HL-60 (cell line): ENCODE data around the gene CSH1.
"Not testable (repeated sequence)": the region's sequence is repeated elsewhere in the genome, so short reads cannot be mapped to it uniquely, and the experiment has no call there.

Experiments
- DNase-seq, 2 experiments: peaks; one replicate each; pipeline ENCODE4 v3.0.0-alpha.2; 2010 to 2020; ENCODE audit warnings: low read depth in 1 of 2, low spot score in 1 of 2
- H3K27ac ChIP-seq: fragments of 250-450 bp; sonication (Bioruptor Pico); replicated peaks from 2 replicates; pipeline ENCODE4 v1.5.1; 2020; ENCODE audit warnings: mild to moderate bottlenecking, moderate library complexity
- H3K27me3 ChIP-seq: fragments of 250-450 bp; sonication (Bioruptor Pico); 2 replicates; pipeline ENCODE4 v1.5.1; 2021; ENCODE audit warnings: mild to moderate bottlenecking, moderate library complexity; ENCODE audit not compliant: insufficient read depth, poor library complexity, severe bottlenecking
- H3K4me3 ChIP-seq: replicated peaks from 2 replicates; pipeline ENCODE4 v1.5.1; 2011; ENCODE audit warnings: mild to moderate bottlenecking, control low read depth, low read length; ENCODE audit not compliant: insufficient read depth
- CTCF ChIP-seq: IDR thresholded peaks from one replicate; pipeline ENCODE4 v1.5.1; 2011; ENCODE audit warnings: low read length, control low read depth, inconsistent platforms; ENCODE audit not compliant: insufficient read depth
- GABPA ChIP-seq: IDR thresholded peaks from 2 replicates; pipeline ENCODE4 v1.6.1; 2012; ENCODE audit warnings: low read depth
- POLR2AphosphoS5 ChIP-seq: IDR thresholded peaks from 2 replicates; pipeline ENCODE4 v1.6.1; 2012; ENCODE audit warnings: low read depth
- REST ChIP-seq: IDR thresholded peaks from 2 replicates; pipeline ENCODE4 v1.6.1; 2012; ENCODE audit warnings: low read depth; ENCODE audit not compliant: insufficient replicate concordance
- SPI1 ChIP-seq: IDR thresholded peaks from 2 replicates; pipeline ENCODE4 v1.6.1; 2012; ENCODE audit warnings: low read depth, mild to moderate bottlenecking, borderline replicate concordance

Gene CSH1

GRCh38 chr17:63911041-63911635 lies 14.8 kb upstream of the CSH1 start, which contains the start of gene CSHL1:
TSS of gene CSHL1 (minus strand) at chr17:63911258. CDS start at chr17:63911196, 62 bp downstream.
- Histone ChIP-seq H3K4me3 (no peak within 1 kb of the TSS), H3K27ac (no peak within 1 kb of the TSS), H3K27me3 (no peaks in the 10 kb centered on the region)
- TF ChIP-seq SPI1, result no peak
- TF ChIP-seq POLR2AphosphoS5, result no peak
- no peak for TF ChIP-seq REST
- TF ChIP-seq GABPA, result no peak
- TF ChIP-seq CTCF, result no peak
- DNase-seq, result no peak

- DNase-seq, result no peak
- no peaks in the 10 kb centered on the region for H3K27me3 ChIP-seq
- H3K4me3 ChIP-seq, result no peak overlapping the region
- TF ChIP-seq POLR2AphosphoS5, result no peak
- no peak for TF ChIP-seq GABPA
- TF ChIP-seq CTCF, result no peak
- TF ChIP-seq SPI1, result no peak
- no peak for TF ChIP-seq REST
- H3K27ac ChIP-seq, result no peak overlapping the region
Observed at GRCh38 chr17:63910096-63910495, 13.7 kb upstream of the CSH1 start.

GRCh38 chr17:63909586-63909985 lies 13.2 kb upstream of the CSH1 start:
- H3K4me3 ChIP-seq, H3K27ac ChIP-seq, DNase-seq: not testable (repeated sequence)

GRCh38 chr17:63907161-63907778 lies 10.9 kb upstream of the CSH1 start:
- not testable (repeated sequence) for H3K27ac ChIP-seq, H3K27me3 ChIP-seq, DNase-seq, H3K4me3 ChIP-seq

More at GRCh38 chr17:63909586-63909985, 13.2 kb upstream of the CSH1 start:
- H3K27me3 ChIP-seq, result not testable (repeated sequence)

DNA sequence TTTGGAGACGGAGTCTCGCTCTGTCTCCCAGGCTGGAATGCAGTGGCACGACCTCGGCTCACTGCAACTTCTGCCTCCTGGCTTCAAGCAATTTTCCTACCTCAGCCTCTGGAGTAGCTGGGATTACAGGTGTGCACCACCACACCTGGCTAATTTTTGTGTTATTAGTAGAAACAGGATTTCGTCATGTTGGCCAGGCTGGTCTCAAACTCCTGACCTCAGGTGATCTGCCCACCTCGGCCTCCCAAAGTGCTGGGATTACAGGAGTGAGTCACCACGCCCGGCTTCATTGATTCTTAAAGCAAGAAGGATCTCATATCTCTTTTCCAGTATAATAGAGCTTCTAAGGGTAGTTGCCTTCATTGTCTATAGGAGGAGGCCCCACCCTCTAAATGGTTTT lies 8.4 kb upstream of the CSH1 start:
- not testable (repeated sequence) for H3K27ac ChIP-seq, DNase-seq, H3K27me3 ChIP-seq, H3K4me3 ChIP-seq

DNA sequence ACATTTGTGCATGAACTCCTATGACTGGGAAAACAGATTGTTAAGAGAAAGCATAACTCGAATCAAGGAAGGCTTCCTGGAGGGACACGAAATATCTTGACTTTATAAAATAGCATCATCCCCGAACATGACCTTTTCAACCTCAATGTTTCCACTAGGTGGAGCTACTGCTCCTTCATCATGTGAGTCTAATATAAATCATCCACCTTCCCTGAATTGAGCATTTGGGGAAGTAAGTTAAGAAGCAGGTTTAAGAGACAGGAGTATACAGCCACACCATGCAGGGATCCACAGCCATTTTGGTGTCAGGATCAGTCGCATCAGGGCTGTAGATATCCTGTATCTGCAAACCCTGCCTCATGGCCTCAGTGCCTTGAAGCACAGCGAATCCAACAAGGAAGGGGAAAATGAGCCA lies 7.4 kb upstream of the CSH1 start:
- H3K27me3 ChIP-seq, H3K27ac ChIP-seq, H3K4me3 ChIP-seq: not testable (repeated sequence)
- peak in 1 of 2 experiments; percentile 24 for DNase-seq

DNA sequence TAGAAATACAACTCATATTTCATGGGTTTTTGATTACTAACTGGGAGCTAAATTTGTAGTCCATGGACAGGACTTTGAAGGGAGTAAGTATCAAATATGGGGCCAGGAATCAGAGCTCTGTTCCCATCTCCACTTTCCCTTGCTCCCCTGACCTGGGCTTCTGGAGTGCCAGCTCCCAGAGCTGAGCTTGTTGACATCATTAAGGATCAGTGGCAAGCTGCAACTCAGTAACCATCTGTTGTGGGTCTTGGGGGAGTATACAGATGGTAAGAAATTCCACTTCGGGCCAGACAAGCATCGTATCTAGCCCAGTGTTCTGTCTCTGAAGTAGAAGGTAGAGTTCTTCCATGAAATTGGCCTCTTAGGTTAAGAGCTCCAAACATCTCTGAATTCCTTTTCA lies 5.6 kb upstream of the CSH1 start:
- H3K27me3 ChIP-seq, H3K27ac ChIP-seq, H3K4me3 ChIP-seq, DNase-seq: not testable (repeated sequence)

DNA sequence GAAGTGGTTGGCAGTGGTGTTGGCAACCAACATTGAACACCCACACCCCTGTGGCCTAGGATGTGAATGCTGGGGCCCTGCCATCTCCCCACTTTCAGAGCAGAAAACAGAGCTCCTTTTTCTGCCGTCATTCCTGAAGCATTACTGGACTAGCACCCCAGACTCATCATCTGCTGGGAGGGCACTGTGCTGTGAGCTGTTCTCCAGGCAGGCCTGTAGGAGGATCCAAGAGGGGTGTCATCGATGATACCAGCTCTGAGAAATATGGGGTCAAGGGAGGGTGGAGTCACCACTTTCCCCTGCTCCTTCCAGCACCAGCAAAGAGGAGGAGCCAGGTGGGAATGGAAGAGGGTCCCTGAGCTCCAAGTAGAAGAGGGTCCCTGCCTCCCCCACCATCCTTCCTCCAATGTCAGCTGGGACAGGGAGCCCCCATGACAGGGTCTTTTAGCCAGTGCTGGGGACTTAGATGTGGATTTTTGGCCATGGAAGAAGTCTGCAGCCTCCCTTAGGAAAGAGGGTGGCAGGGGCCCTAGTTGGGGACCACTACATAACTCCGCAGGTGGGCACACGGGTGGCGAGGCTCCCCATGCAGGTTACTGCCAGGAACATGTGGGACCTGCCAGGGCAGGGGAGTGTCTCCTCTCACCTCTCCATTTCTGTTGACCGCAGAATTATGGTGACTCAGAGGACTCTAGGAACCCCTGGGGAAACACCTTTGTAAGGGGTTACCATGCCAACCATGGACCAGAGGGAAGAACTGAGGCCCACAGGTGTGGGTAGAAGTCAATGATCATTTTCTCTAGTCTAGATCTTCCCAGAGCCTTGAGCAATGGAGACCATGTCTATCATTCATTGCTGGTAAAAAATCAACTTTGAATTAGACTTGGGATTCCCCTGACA lies 2.8 kb upstream of the CSH1 start:
- H3K4me3 ChIP-seq, DNase-seq, H3K27me3 ChIP-seq, H3K27ac ChIP-seq: not testable (repeated sequence)
